ENCODE measurements around the gene PPP1R3C. TPM values are rescaled to one million over a fixed set of nuclear protein-coding genes. Genes with fewer than 3 reads are reported as not detected.

Gene PPP1R3C
- polyA plus RNA-seq, 1 donor = 39.6 TPM

GRCh38 chr10:91614225-91614624 lies 18.6 kb downstream of the PPP1R3C start:
- H3K36me3 ChIP-seq (ENCODE audit: control insufficient read depth, insufficient read depth, low read length) = no peaks in the 10 kb centered on the region
- no peak for DNase-seq
- H3K27ac ChIP-seq (ENCODE audit: low read length) = no peak overlapping the region
- 100% methylated on average over 1 of the region's 2 CpGs for WGBS (ENCODE audit: insufficient coverage, low lambda C conversion rate)
- H3K4me1 ChIP-seq (ENCODE audit: control insufficient read depth, insufficient read depth, low read length) = no peaks in the 10 kb centered on the region
- no peaks in the 10 kb centered on the region for H3K9me3 ChIP-seq (ENCODE audit: control insufficient read depth, low read depth, low read length)
- H3K27me3 ChIP-seq (ENCODE audit: control insufficient read depth, insufficient read depth, low read length) = no peaks in the 10 kb centered on the region
- no peak overlapping the region for H3K4me3 ChIP-seq (ENCODE audit: low read length)

GRCh38 chr10:91613411-91614187 lies 19.3 kb downstream of the PPP1R3C start:
- Histone ChIP-seq H3K27ac (ENCODE audit: low read length) (no peak overlapping the region), H3K4me1 (ENCODE audit: control insufficient read depth, insufficient read depth, low read length) (peaks cover 2% of the 10 kb centered on the region), H3K27me3 (ENCODE audit: control insufficient read depth, insufficient read depth, low read length) (no peaks in the 10 kb centered on the region), H3K4me3 (ENCODE audit: low read length) (no peak overlapping the region), H3K36me3 (ENCODE audit: control insufficient read depth, insufficient read depth, low read length) (no peaks in the 10 kb centered on the region), H3K9me3 (ENCODE audit: control insufficient read depth, low read depth, low read length) (no peaks in the 10 kb centered on the region)
- DNase-seq = no peak
- 100% methylated on average over 1 of the region's 4 CpGs for WGBS (ENCODE audit: insufficient coverage, low lambda C conversion rate)

- Histone ChIP-seq H3K4me1 (ENCODE audit: control insufficient read depth, insufficient read depth, low read length) (peaks cover 3% of the 10 kb centered on the region), H3K9me3 (ENCODE audit: control insufficient read depth, low read depth, low read length) (peaks cover 3% of the 10 kb centered on the region), H3K27ac (ENCODE audit: low read length) (no peak overlapping the region), H3K36me3 (ENCODE audit: control insufficient read depth, insufficient read depth, low read length) (no peaks in the 10 kb centered on the region), H3K4me3 (ENCODE audit: low read length) (no peak overlapping the region), H3K27me3 (ENCODE audit: control insufficient read depth, insufficient read depth, low read length) (no peaks in the 10 kb centered on the region)
- WGBS (ENCODE audit: insufficient coverage, low lambda C conversion rate) = no CpG with 5 or more reads among the region's 1 CpG
- DNase-seq = no peak
These were observed 22.0 kb downstream of the PPP1R3C start for GRCh38 chr10:91610919-91611318.

- Histone ChIP-seq H3K36me3 (ENCODE audit: control insufficient read depth, insufficient read depth, low read length) (no peaks in the 10 kb centered on the region), H3K27ac (ENCODE audit: low read length) (no peak overlapping the region), H3K27me3 (ENCODE audit: control insufficient read depth, insufficient read depth, low read length) (no peaks in the 10 kb centered on the region), H3K4me3 (ENCODE audit: low read length) (no peak overlapping the region), H3K9me3 (ENCODE audit: control insufficient read depth, low read depth, low read length) (peaks cover 5% of the 10 kb centered on the region), H3K4me1 (ENCODE audit: control insufficient read depth, insufficient read depth, low read length) (peaks cover 3% of the 10 kb centered on the region)
- no peak for DNase-seq
- WGBS (ENCODE audit: insufficient coverage, low lambda C conversion rate) = no CpG with 5 or more reads among the region's 4 CpGs
These were observed 22.4 kb downstream of the PPP1R3C start for GRCh38 chr10:91610444-91610843.

- 100% methylated on average over 1 of the region's 5 CpGs for WGBS (ENCODE audit: insufficient coverage, low lambda C conversion rate)
- Histone ChIP-seq H3K27me3 (ENCODE audit: control insufficient read depth, insufficient read depth, low read length) (no peaks in the 10 kb centered on the region), H3K27ac (ENCODE audit: low read length) (peak overlapping the region; percentile 58), H3K4me1 (ENCODE audit: control insufficient read depth, insufficient read depth, low read length) (peaks cover 3% of the 10 kb centered on the region), H3K36me3 (ENCODE audit: control insufficient read depth, insufficient read depth, low read length) (no peaks in the 10 kb centered on the region), H3K4me3 (ENCODE audit: low read length) (no peak overlapping the region), H3K9me3 (ENCODE audit: control insufficient read depth, low read depth, low read length) (peaks cover 5% of the 10 kb centered on the region)
- no peak for DNase-seq
These were observed 25.0 kb downstream of the PPP1R3C start for GRCh38 chr10:91607646-91608403.

- Histone ChIP-seq H3K9me3 (ENCODE audit: control insufficient read depth, low read depth, low read length) (peaks cover 5% of the 10 kb centered on the region), H3K27ac (ENCODE audit: low read length) (no peak overlapping the region), H3K4me3 (ENCODE audit: low read length) (no peak overlapping the region), H3K27me3 (ENCODE audit: control insufficient read depth, insufficient read depth, low read length) (no peaks in the 10 kb centered on the region), H3K4me1 (ENCODE audit: control insufficient read depth, insufficient read depth, low read length) (peaks cover 3% of the 10 kb centered on the region), H3K36me3 (ENCODE audit: control insufficient read depth, insufficient read depth, low read length) (no peaks in the 10 kb centered on the region)
- no peak for DNase-seq
These were observed 26.9 kb downstream of the PPP1R3C start for GRCh38 chr10:91605968-91606367.

- no peak for DNase-seq
- Histone ChIP-seq H3K9me3 (ENCODE audit: control insufficient read depth, low read depth, low read length) (peaks cover 5% of the 10 kb centered on the region), H3K4me3 (ENCODE audit: low read length) (no peak overlapping the region), H3K27me3 (ENCODE audit: control insufficient read depth, insufficient read depth, low read length) (no peaks in the 10 kb centered on the region), H3K4me1 (ENCODE audit: control insufficient read depth, insufficient read depth, low read length) (peaks cover 3% of the 10 kb centered on the region), H3K36me3 (ENCODE audit: control insufficient read depth, insufficient read depth, low read length) (no peaks in the 10 kb centered on the region), H3K27ac (ENCODE audit: low read length) (no peak overlapping the region)
- 80% methylated on average over 1 of the region's 3 CpGs for WGBS (ENCODE audit: insufficient coverage, low lambda C conversion rate)
These were observed 28.0 kb downstream of the PPP1R3C start for GRCh38 chr10:91604553-91605534.

GRCh38 chr10:91603931-91604331 lies 28.9 kb downstream of the PPP1R3C start:
- DNase-seq = no peak
- H3K4me1 ChIP-seq (ENCODE audit: control insufficient read depth, insufficient read depth, low read length) = peaks cover 3% of the 10 kb centered on the region
- peaks cover 5% of the 10 kb centered on the region for H3K9me3 ChIP-seq (ENCODE audit: control insufficient read depth, low read depth, low read length)
- no peaks in the 10 kb centered on the region for H3K36me3 ChIP-seq (ENCODE audit: control insufficient read depth, insufficient read depth, low read length)
- H3K27me3 ChIP-seq (ENCODE audit: control insufficient read depth, insufficient read depth, low read length) = no peaks in the 10 kb centered on the region
- H3K4me3 ChIP-seq (ENCODE audit: low read length) = no peak overlapping the region
- WGBS (ENCODE audit: insufficient coverage, low lambda C conversion rate) = no CpG with 5 or more reads among the region's 5 CpGs
- no peak overlapping the region for H3K27ac ChIP-seq (ENCODE audit: low read length)

GRCh38 chr10:91602868-91603568 lies 29.9 kb downstream of the PPP1R3C start:
- Histone ChIP-seq H3K4me1 (ENCODE audit: control insufficient read depth, insufficient read depth, low read length) (peaks cover 9% of the 10 kb centered on the region), H3K36me3 (ENCODE audit: control insufficient read depth, insufficient read depth, low read length) (no peaks in the 10 kb centered on the region), H3K9me3 (ENCODE audit: control insufficient read depth, low read depth, low read length) (peaks cover 5% of the 10 kb centered on the region), H3K4me3 (ENCODE audit: low read length) (no peak overlapping the region), H3K27me3 (ENCODE audit: control insufficient read depth, insufficient read depth, low read length) (no peaks in the 10 kb centered on the region), H3K27ac (ENCODE audit: low read length) (no peak overlapping the region)
- DNase-seq = no peak
- no CpG with 5 or more reads among the region's 4 CpGs for WGBS (ENCODE audit: insufficient coverage, low lambda C conversion rate)
